ENCODE measurements around the gene CCDC195. TPM values are rescaled to one million over a fixed set of nuclear protein-coding genes. Genes with fewer than 3 reads are reported as not detected.

CCDC195 gene, protein sequence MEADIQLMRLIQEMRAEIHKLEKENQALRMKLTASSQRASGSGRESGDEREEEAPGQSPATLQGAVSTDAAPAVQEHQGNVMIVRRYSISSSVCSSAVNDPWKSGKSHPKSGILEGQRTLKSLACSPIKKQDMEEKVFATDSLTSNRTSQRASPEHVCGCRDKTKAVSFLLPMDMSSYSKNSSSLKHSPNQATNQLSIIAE
- total RNA-seq, result not detected
- polyA plus RNA-seq (ENCODE audit: insufficient read depth, low read depth, low replicate concordance), result not detected
- long read RNA-seq, donor 1, result 0 reads
- long read RNA-seq, donor 2, result 0 reads

DNA sequence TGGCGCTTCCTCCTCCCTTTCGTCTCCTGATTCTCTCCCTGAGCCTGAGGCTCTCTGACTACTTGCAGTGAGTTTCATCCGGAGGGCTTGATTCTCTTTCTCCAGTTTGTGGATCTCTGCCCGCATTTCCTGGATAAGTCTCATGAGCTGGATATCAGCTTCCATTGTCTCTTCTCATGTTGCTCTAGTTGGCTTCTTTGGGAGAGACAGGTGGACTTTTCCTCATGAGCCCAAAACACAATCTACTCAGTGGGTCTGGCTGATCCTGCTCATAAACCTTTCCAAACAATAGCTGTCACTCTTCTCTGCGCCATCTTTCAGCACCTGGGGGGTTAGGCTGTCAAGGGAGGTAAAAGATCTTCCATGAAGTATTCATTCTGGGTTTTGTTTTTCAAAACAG is at the start of gene CCDC195:
Gene CCDC195, minus strand, starts transcription at position 165 of the 400 bp plus-strand sequence. Its CDS starts 0 bp downstream, at position 165.
- DNase-seq, result no peak
- H3K27me3 ChIP-seq, result no peaks in the 10 kb centered on the region
- no peak within 1 kb of the TSS for H3K27ac ChIP-seq
- no peak for TF ChIP-seq POLR2A (IDR thresholded peaks at IDR 0.05)
- TF ChIP-seq, protein P1, sequence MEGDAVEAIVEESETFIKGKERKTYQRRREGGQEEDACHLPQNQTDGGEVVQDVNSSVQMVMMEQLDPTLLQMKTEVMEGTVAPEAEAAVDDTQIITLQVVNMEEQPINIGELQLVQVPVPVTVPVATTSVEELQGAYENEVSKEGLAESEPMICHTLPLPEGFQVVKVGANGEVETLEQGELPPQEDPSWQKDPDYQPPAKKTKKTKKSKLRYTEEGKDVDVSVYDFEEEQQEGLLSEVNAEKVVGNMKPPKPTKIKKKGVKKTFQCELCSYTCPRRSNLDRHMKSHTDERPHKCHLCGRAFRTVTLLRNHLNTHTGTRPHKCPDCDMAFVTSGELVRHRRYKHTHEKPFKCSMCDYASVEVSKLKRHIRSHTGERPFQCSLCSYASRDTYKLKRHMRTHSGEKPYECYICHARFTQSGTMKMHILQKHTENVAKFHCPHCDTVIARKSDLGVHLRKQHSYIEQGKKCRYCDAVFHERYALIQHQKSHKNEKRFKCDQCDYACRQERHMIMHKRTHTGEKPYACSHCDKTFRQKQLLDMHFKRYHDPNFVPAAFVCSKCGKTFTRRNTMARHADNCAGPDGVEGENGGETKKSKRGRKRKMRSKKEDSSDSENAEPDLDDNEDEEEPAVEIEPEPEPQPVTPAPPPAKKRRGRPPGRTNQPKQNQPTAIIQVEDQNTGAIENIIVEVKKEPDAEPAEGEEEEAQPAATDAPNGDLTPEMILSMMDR (IDR thresholded peaks at IDR 0.05), result no peak
- H3K9me3 ChIP-seq, result no peaks in the 10 kb centered on the region
- H3K4me1 ChIP-seq, result no peaks in the 10 kb centered on the region
- 80 to 91% methylated on average over 5 of the region's 5 CpGs for whole genome bisulfite sequencing, 2 donors
- intact Hi-C loops (cut with DNase I; ENCODE audit: low total_unique reads), result no loop called here
- no peak within 1 kb of the TSS for H3K4me3 ChIP-seq
- H3K36me3 ChIP-seq (ENCODE audit: low read depth, missing control alignments), result no peaks in the 10 kb centered on the region

DNA sequence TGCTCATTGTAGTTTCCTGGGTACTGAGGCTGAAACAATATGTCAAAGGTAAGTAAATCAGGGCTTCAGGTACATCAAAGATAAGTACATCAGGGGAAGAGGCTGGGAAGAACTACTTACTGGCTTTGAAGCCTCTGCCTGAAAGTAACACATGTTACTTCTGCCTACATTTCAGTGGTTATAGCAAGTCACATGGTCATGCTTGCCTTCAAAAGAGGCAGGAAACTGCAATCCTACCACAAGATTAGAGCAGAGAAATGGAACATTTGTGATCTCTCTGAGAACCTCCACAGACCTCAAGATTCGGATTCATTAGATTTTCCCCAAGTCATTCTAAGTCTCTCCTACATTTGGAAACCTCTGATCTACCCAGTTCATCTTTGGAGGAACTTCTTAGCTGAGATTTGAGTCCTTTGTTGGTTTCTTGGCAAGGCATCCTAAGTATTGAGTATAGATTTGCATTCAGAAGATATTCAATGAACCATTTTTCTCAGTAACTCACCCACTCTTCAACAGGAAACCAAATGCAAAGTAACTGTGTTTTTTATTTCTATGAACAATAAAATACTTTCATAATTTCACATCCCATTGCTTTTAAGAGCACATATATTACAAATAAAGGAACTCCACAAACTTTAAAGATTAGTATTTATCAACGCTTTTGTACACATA is 48.5 kb upstream of the CCDC195 start:
- no peak overlapping the region for H3K27ac ChIP-seq
- TF ChIP-seq POLR2A (IDR thresholded peaks at IDR 0.05), result no peak
- TF ChIP-seq, protein P1 (IDR thresholded peaks at IDR 0.05), result no peak
- no peak overlapping the region for H3K4me3 ChIP-seq
- H3K27me3 ChIP-seq, result no peaks in the 10 kb centered on the region
- no peaks in the 10 kb centered on the region for H3K9me3 ChIP-seq
- 94 to 96% methylated on average over 2 of the region's 2 CpGs for WGBS, 2 donors
- DNase-seq, result no peak
- intact Hi-C loops (cut with DNase I; ENCODE audit: low total_unique reads), result no loop called here
- no peaks in the 10 kb centered on the region for H3K4me1 ChIP-seq
- no peaks in the 10 kb centered on the region for H3K36me3 ChIP-seq (ENCODE audit: low read depth, missing control alignments)

DNA sequence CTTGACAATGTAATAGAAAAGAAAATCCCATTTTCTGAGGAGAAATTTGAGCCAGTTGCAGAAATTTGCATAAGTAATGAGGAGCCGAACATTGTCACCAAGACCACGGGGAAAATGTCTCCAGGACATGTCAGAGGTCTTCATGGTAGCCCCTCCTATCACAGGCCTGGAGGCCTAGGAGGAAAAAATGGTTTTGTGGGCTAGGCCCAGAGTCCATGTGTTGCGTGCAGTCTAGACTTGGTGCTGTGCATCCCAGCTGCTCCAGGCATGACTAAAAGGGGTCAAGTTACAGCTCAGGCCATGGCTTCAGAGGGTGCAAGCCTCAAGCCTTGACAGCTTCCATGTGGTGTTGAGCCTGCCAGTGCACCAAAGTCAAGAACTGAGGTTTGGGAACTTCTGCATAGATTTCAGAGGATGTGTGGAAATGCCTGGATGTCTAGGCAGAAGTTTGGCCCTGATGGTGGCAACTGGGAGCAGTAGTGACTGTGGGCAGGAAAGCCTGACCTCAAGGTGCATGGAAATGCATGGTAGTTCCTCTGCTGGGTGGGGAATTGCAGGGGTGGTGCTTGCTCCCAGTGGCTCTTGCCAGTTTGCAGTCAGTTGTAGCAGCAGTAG is 41.9 kb upstream of the CCDC195 start:
- WGBS, 2 donors, result 83 to 90% methylated on average over 3 of the region's 3 CpGs
- H3K4me3 ChIP-seq, result no peak overlapping the region
- no peak for DNase-seq
- H3K9me3 ChIP-seq, result no peaks in the 10 kb centered on the region
- H3K27ac ChIP-seq, result no peak overlapping the region
- intact Hi-C loops (cut with DNase I; ENCODE audit: low total_unique reads), result no loop called here
- H3K4me1 ChIP-seq, result no peaks in the 10 kb centered on the region
- TF ChIP-seq, protein P1 (IDR thresholded peaks at IDR 0.05), result no peak
- TF ChIP-seq POLR2A (IDR thresholded peaks at IDR 0.05), result no peak
- H3K27me3 ChIP-seq, result no peaks in the 10 kb centered on the region
- no peaks in the 10 kb centered on the region for H3K36me3 ChIP-seq (ENCODE audit: low read depth, missing control alignments)

DNA sequence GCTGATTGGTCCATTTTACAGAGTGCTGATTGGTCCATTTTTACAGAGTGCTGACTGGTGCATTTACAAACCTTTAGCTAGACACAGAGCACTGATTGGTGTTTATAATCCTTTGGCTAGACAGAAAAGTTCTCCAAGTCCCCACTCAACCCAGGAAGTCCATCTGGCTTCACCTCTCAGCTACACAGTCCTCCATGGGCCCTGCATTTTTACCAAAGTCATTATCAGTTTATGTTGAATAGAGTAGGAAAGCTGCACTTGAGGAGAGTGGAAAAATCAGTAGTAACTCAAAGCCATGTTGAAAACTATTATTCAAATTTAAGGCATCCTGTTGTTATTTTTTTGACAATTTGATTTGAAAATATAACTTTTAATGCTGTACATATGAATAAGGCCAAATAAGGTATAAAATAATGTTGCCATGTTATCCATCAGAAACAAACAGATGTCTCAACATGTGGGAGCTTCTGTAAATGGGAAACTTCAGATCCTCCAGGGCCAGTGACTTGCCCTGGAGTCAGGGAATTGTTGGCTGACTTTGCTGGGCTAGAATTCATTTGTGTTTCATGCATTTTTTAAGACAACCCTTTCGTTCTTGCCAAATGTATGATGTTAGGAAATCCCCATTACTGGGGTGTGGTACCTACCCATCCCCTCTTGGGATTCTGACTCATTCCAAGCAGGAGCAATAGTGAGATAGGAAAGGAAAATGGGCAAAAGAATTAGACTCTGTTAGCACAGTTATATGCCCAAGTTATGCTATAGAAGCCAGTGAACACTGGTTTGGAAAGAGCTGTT is 37.8 kb upstream of the CCDC195 start:
- Histone ChIP-seq H3K4me1 (no peaks in the 10 kb centered on the region), H3K9me3 (no peaks in the 10 kb centered on the region), H3K4me3 (no peak overlapping the region), H3K36me3 (ENCODE audit: low read depth, missing control alignments) (no peaks in the 10 kb centered on the region), H3K27ac (no peak overlapping the region), H3K27me3 (no peaks in the 10 kb centered on the region)
- no peak for TF ChIP-seq POLR2A (IDR thresholded peaks at IDR 0.05)
- TF ChIP-seq, protein P1 (IDR thresholded peaks at IDR 0.05), result no peak
- DNase-seq, result no peak
- intact Hi-C loops (cut with DNase I; ENCODE audit: low total_unique reads), result no loop called here
- WGBS, 2 donors, result 32 to 33% methylated on average over 1 of the region's 1 CpG

Data from testis (tissue), 5 donors.